Endothelial cell of umbilical vein (primary cell): Measurements from ENCODE around the gene VAV2. TPM values are rescaled to one million over a fixed set of nuclear protein-coding genes. Genes with fewer than 3 reads are reported as not detected.

ENCODE experiments used
- BruUV-seq: library from RNA; stranded (reverse); fragments of 400-500 nt; replicated peaks from 2 replicates; lab custom pipeline; 2021; lab: Mats Ljungman, UMichigan
- CTCF ChIA-PET: fragments of 300-600, 350-600 bp; sonication (Branson Sonifier 250); formaldehyde crosslinking; loops from one replicate; lab custom pipeline; 2021; ENCODE audit warnings: antibody characterized with exemption, inconsistent platforms; lab: Charles Lee
- POLR2A ChIA-PET: fragments of 300-600, 350-600 bp; sonication (Branson Sonifier 250); formaldehyde crosslinking; loops from one replicate; lab custom pipeline; 2021; ENCODE audit warnings: antibody characterized with exemption, inconsistent platforms; lab: Charles Lee
- DNase-seq: peaks from one replicate; pipeline ENCODE4 v3.0.0-alpha.2; 2011; ENCODE audit warnings: low read depth, low spot score
- FAIRE-seq: peaks from 2 replicates; lab custom pipeline; 2011; peaks lifted over from hg19 to GRCh38; lab: Jason Lieb, UNC
- H2AFZ ChIP-seq: 2 replicates; pipeline ENCODE4 v1.6.0; 2012; ENCODE audit warnings: low read depth, low read length, control low read depth, inconsistent platforms
- H3K27ac ChIP-seq: 2 replicates; pipeline ENCODE4 v1.5.1; 2011; ENCODE audit warnings: low read depth, mild to moderate bottlenecking, control low read depth, low read length, moderate library complexity; ENCODE audit not compliant: insufficient read depth
- H3K27me3 ChIP-seq, 2 experiments: 2 replicates each; pipeline versions ENCODE4 v1.6.0 to v1.6.1; 2011; ENCODE audit warnings: low read length in 2 of 2, mixed read lengths in 1 of 2; ENCODE audit not compliant: control insufficient read depth in 2 of 2, insufficient read depth in 2 of 2
- H3K36me3 ChIP-seq, 2 experiments: 2 replicates in 1 of 2; 3 replicates in 1 of 2; pipeline ENCODE4 v1.5.1; 2011; ENCODE audit warnings: low read length in 2 of 2, mild to moderate bottlenecking in 1 of 2, moderate library complexity in 1 of 2; ENCODE audit not compliant: control insufficient read depth in 2 of 2, insufficient read depth in 2 of 2; ENCODE audit errors: extremely low read depth in 1 of 2
- H3K4me1 ChIP-seq: 3 replicates; pipeline ENCODE4 v1.5.1; 2011; ENCODE audit warnings: mild to moderate bottlenecking, low read length; ENCODE audit not compliant: control insufficient read depth, insufficient read depth; ENCODE audit errors: extremely low read depth
- H3K4me2 ChIP-seq: 2 replicates; pipeline ENCODE4 v1.6.1; 2011; ENCODE audit warnings: low read length, control low read depth, mixed read lengths; ENCODE audit not compliant: insufficient read depth
- H3K4me3 ChIP-seq, 3 experiments: fragments of 200-600 bp in 1 of 3; sonication (generic), shearing (Covaris generic) in 1 of 3; replicated peaks in 1 of 3; 2 replicates each; pipeline ENCODE4 v1.5.1; 2011 to 2016; ENCODE audit warnings: control low read depth in 3 of 3, low read length in 3 of 3, mild to moderate bottlenecking in 2 of 3, inconsistent platforms in 1 of 3, low read depth in 1 of 3, moderate library complexity in 1 of 3; ENCODE audit not compliant: insufficient read depth in 1 of 3
- H3K79me2 ChIP-seq: 2 replicates; pipeline ENCODE4 v1.6.0; 2012; ENCODE audit warnings: low read length, inconsistent platforms; ENCODE audit not compliant: control insufficient read depth, insufficient read depth
- H3K9ac ChIP-seq: replicated peaks from 2 replicates; pipeline ENCODE3; 2011; ENCODE audit warnings: low read length, control low read depth; ENCODE audit not compliant: insufficient read depth; ENCODE audit errors: extremely low read depth
- H3K9me1 ChIP-seq: replicated peaks from 3 replicates; pipeline ENCODE4 v1.6.0; 2011; ENCODE audit warnings: mild to moderate bottlenecking, low read length; ENCODE audit not compliant: control insufficient read depth, insufficient read depth; ENCODE audit errors: extremely low read depth
- H3K9me3 ChIP-seq: replicated peaks from 2 replicates; pipeline ENCODE4 v1.5.1; 2012; ENCODE audit warnings: low read length, inconsistent platforms; ENCODE audit not compliant: control insufficient read depth, insufficient read depth
- H4K20me1 ChIP-seq: replicated peaks from 2 replicates; pipeline ENCODE3; 2011; ENCODE audit warnings: mild to moderate bottlenecking, low read length; ENCODE audit not compliant: control insufficient read depth, insufficient read depth; ENCODE audit errors: extremely low read depth
- CTCF ChIP-seq, 2 donors: IDR thresholded peaks; 1 replicate in 1 of 2; 2 replicates in 1 of 2; pipeline ENCODE4 v1.5.1; 2011; ENCODE audit warnings: low read length in 2 of 2, mild to moderate bottlenecking in 2 of 2, moderate library complexity in 2 of 2, control low read depth in 1 of 2, inconsistent platforms in 1 of 2, low read depth in 1 of 2; ENCODE audit not compliant: insufficient read depth in 1 of 2; ENCODE audit errors: extremely low read depth in 1 of 2
- EZH2 ChIP-seq: IDR thresholded peaks from 2 replicates; pipeline ENCODE4 v1.6.1; 2012; ENCODE audit warnings: borderline replicate concordance, low read depth, mild to moderate bottlenecking, moderate library complexity, low read length, inconsistent platforms; ENCODE audit not compliant: severe bottlenecking
- FOS ChIP-seq: IDR thresholded peaks from 2 replicates; pipeline ENCODE4 v1.6.1; 2011; ENCODE audit warnings: mild to moderate bottlenecking, low read length, moderate library complexity, borderline replicate concordance; ENCODE audit not compliant: insufficient read depth
- GATA2 ChIP-seq: IDR thresholded peaks from 2 replicates; pipeline ENCODE4 v1.7.0; 2011; ENCODE audit warnings: low read depth, mild to moderate bottlenecking, moderate library complexity, mixed read lengths, low read length; ENCODE audit not compliant: insufficient read length, insufficient read depth
- JUN ChIP-seq: IDR thresholded peaks from 2 replicates; pipeline ENCODE4 v1.6.1; 2011; ENCODE audit warnings: borderline replicate concordance, low read depth; ENCODE audit not compliant: insufficient read length, insufficient read depth
- MAX ChIP-seq: IDR thresholded peaks from 2 replicates; pipeline ENCODE4 v1.6.1; 2011; ENCODE audit not compliant: insufficient read depth, insufficient read length
- MYC ChIP-seq: IDR thresholded peaks from one replicate; pipeline ENCODE4 v1.6.1; 2011; ENCODE audit warnings: mild to moderate bottlenecking, low read depth, low read length
- POLR2A ChIP-seq: IDR thresholded peaks from 2 replicates; pipeline ENCODE4 v1.6.1; 2012; ENCODE audit warnings: low read depth, mild to moderate bottlenecking, control low read depth, low read length
- POLR2AphosphoS5 ChIP-seq: IDR thresholded peaks from 2 replicates; pipeline ENCODE4 v1.6.1; 2012; ENCODE audit warnings: low read depth, mild to moderate bottlenecking, control low read depth, low read length, moderate library complexity; ENCODE audit not compliant: insufficient read depth
- dilution Hi-C: fragments of 300-500 bp; cut with MboI; formaldehyde crosslinking; loops from one replicate; pipeline ENCODE4 v1.15.0; 2019; ENCODE audit warnings: low sequenced_read_pairs; ENCODE audit not compliant: extremely low pct_ligation_motif_present
- intact Hi-C: fragments of 100-400 bp; cut with micrococcal nuclease; formaldehyde crosslinking; loops from one replicate; pipeline ENCODE4 v1.10.0; 2022
- polyA plus RNA-seq, 4 experiments: library from polyadenylated mRNA; depleted of rRNA in 3 of 4; stranded (reverse) in 3 of 4; unstranded in 1 of 4; fragments of >200 nt; gene quantifications; 2 replicates each; pipeline versions ENCODE4 v1.2.1 to v1.2.3, GENCODE V29; 2011 to 2012; ENCODE audit warnings: missing spikeins in 1 of 4
- total RNA-seq: library from RNA; stranded (reverse); gene quantifications from 2 replicates; pipeline ENCODE4 v1.2.3, GENCODE V29; 2021

VAV2 gene
- total and polyA plus RNA-seq, 2 donors (not counting 3 experiments of a cell fraction or from before 2014, with no cell fraction given), result 10.6 to 30.6 TPM

- no peak overlapping the region for H2AFZ ChIP-seq
- DNase-seq, result no peak
- H3K9me3 ChIP-seq, result no peaks in the 10 kb centered on the region
- no peaks in the 10 kb centered on the region for H3K27me3 ChIP-seq
- peaks cover 6 to 28% of the 10 kb centered on the region in 2 experiments for H3K36me3 ChIP-seq
- FAIRE-seq, result no peak
- no peaks in the 10 kb centered on the region for H3K4me1 ChIP-seq
- intact Hi-C loops (no loop called here), dilution Hi-C loops (no loop called here)
- no peak for TF ChIP-seq GATA2
- no peak for TF ChIP-seq POLR2AphosphoS5
- TF ChIP-seq POLR2A, result no peak
- TF ChIP-seq MYC, result no peak
- no peak for TF ChIP-seq CTCF (IDR thresholded peaks at IDR 0.05; ENCODE audit: extremely low read depth in 1 of 2, insufficient read depth in 1 of 2, low read depth in 1 of 2, low read length in 2 of 2)
- TF ChIP-seq MAX, result no peak
- no peak for TF ChIP-seq JUN
- no peak for TF ChIP-seq EZH2
- TF ChIP-seq FOS, result no peak
- ChIA-PET POLR2A (no interaction called here), CTCF (interaction anchor here (0.9 to 1.4 kb wide), 2 partner anchors 33 to 219 kb away, joined by 3 to 4 read pairs; no protein-coding TSS in a partner anchor)
- no peaks in the 10 kb centered on the region for H3K9me1 ChIP-seq
- no peak overlapping the region for H3K4me3 ChIP-seq
- no peak overlapping the region for H3K27ac ChIP-seq
- H3K9ac ChIP-seq, result no peak overlapping the region
- no peaks in the 10 kb centered on the region for H3K79me2 ChIP-seq
- no peaks in the 10 kb centered on the region for H4K20me1 ChIP-seq
- H3K4me2 ChIP-seq, result no peak overlapping the region
- BruUV-seq, result no TSS peak
Observed at GRCh38 chr9:133775951-133776905, 215.9 kb downstream of the VAV2 start.
